GM15510 (cell line): Measurements from ENCODE around the gene DPP7.

ENCODE experiments used
- POLR2A ChIP-seq: IDR thresholded peaks from 3 replicates; pipeline ENCODE4 v1.6.1; 2011; ENCODE audit warnings: borderline replicate concordance; ENCODE audit not compliant: insufficient read length; ENCODE audit errors: extremely low read depth

Gene DPP7

GRCh38 chr9:137075275-137075775, 39.2 kb downstream of the DPP7 start:
- TF ChIP-seq POLR2A, result no peak

GRCh38 chr9:137074657-137075274, 39.8 kb downstream of the DPP7 start:
- TF ChIP-seq POLR2A, result no peak

DNA sequence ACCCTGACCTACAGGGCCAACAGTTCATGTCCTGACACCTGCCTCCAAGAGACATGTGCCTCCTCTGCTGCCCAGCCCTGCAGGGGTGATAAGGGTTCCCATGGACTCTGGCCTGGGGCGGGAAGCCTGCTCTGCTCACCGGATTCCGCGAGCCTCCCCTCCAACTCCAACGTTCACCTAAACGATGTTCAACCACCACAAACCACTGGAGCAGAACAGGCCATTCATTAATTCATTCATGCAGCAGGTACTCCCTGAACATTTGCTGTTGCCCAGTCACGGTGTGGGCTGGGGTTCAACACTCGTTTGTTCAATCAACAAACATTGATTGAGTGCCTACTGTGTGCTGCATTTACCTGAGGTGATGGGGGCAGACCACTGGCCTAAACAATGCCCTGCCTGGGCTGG, 40.5 kb downstream of the DPP7 start:
- no peak for TF ChIP-seq POLR2A

DNA sequence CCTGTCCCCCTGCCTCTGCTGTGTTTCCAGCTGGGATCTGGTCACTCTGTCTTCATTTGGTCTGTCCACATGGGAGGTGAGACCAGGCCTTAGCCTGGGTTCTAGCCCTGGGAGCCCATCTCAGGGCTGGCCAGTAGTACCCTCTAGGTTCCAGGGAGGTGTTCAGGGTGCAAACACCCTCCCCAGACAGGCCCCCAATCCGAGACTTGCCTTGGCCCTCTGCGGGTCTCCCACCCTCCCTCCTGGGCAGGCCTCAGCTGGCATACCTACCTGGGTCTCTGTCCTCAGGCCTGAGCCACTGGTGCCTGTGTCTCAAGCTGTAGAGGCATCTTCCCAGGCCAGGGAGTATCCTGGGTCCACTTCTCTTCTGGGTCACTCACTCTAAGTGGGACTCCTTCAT, 43.3 kb downstream of the DPP7 start:
- no peak for TF ChIP-seq POLR2A

GRCh38 chr9:137070906-137071275, 43.6 kb downstream of the DPP7 start:
- TF ChIP-seq POLR2A, result no peak

DNA sequence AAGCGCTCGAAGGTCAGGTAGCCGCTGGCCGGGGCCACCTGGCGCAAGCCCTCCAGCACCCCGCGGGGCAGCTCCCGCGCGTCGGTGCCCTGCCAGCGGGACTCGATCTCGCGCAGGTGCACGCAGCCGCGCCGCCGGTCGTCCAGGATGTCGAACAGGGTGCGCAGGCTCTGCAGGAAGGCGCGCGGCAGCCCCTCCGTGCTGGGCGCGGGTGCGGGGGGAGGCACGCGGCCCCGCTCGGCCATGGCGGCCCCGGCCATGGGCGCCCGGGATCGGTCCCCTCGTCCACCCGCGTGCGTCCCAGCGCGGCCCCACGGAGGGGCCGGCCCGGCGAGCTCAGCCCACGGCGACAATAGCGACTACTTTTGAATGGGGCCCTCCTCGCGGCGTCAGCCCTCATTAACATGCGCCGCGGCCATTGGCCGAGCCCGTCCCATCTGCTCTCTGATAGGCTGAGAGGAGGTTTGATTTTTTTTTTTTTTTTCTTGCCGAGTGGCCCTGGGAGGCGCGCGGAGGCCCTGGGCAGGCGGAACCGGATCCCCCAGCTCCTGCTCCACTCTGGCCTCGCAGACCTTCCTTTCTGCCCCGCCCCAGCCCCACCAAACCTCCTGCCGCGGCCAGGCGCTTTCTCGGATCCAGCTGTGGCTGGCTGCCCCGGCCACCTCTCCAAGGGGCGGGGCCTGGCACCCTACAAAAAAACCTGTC, 44.2 kb downstream of the DPP7 start, which contains the start of gene SAPCD2:
TSS of gene SAPCD2 (minus strand) at position 357 of the 705 bp plus-strand sequence. CDS start at position 260, 97 bp downstream.
- peak; percentile 85 for TF ChIP-seq POLR2A

GRCh38 chr9:137069508-137070091, 44.9 kb downstream of the DPP7 start:
- TF ChIP-seq POLR2A, result no peak

GRCh38 chr9:137068539-137069507, 45.7 kb downstream of the DPP7 start:
- no peak for TF ChIP-seq POLR2A

DNA sequence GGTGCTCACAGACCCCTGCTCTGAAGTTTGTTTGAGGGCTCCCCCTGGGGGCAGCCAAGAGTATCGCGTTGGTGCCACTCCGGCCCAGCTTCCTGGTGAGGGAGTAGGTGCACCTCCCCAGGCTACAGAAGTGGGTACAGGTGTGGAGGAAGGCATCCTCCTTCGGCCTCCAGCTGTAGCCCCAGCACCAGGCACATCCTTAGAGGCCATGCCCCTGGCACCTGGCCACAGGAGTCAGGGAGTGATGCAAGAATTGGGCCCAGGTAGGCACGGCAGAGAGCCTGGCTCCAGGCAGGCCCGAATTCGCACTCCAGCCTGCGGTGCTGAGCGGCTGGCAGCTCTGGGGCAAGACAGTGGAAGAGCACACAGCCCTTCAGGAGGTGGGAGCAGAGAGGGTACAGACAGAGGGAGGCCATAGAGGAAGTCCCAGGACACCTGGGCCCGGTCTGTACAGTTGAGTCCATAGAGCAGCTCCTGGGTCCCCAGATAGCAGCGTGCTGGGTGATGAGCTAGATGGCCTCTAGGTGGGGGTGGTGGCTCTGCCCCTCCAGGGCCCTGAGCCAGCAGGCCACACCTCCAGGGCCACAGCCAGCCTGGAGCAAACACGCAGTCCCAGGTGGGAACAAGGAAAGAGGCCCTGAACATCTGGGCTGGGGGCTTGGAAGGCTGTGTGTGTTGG, 46.5 kb downstream of the DPP7 start:
- TF ChIP-seq POLR2A, result no peak

DNA sequence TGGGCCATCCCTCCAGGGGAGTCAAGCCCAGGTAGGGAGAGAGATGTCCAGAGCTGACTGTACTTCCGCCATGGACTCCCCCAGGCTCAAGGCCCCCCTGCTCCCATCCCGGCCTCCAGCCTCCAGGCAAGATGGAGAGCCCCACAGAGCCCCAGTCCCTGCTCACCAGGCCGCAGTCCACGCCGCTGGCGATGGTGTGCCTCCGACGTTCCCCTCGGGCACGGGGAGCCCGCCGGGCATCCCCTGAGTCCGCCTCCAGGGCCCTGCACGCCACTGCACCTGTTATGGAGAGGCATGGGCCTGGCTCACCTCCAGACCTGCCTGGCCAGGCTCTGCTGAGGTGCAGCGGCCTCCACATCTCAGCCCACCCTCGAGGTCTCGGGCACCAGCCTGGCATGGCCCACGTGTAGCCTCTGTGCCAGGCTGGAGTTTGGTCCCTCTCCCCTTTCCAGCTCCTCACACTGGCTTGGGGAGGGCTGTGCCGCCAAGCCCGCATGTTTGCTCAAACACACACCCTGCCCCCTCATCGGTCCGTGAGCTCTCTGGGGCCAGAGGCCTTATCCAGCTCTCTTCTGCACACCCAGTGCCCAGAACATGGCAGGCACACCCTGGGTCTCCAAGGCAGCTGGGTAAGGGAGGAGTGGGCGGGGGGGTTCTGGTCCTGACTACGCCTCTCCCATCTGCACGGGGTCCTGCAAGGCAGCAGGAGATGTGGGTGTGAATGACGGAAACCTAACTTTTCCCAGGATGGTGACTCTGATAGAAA, 48.3 kb downstream of the DPP7 start:
- no peak for TF ChIP-seq POLR2A

DNA sequence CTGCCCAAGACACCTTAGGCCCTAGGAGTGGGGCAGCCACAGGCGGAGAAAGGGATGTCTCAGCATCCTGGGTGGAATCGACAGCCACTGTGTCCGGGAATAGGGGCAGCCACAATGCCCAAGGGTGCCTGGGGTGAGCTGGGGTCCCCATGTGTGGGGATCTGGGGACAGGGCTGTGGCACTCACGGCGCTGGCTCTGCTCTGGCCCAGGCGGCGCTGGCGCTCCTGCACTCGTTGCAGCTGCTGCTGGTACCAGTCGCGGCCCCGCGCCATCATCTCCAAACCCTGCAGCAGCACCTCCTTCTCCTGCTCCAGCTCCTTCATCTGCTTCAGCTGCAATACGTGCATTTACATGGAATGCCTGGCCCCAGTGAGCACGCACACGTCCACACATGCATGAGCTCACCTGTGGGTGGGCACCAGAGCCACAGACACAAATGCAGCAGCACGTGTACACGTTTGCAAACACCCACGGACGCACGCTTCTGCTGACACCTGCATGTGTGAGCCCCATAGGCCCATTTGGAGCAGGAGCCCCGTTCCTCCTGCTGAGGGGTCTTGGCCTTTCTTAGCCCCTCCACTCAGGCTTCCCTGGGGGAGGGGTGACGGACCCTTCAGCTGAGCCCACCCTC, 49.1 kb downstream of the DPP7 start:
- no peak for TF ChIP-seq POLR2A

DNA sequence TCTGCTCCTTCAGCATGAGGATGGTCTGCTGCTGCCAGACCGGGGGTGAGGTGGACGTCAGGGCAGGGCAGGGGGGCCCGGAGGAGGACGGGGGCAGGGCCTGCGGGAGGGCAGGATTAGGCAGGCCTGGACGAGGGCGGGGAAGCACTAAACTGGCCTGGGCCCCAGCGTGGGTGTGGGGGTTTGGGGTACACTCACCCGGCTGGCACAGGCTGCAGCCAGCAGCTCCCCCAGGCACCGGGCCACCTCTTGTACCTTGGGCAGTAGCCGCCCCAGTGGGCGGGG, 49.7 kb downstream of the DPP7 start:
- no peak for TF ChIP-seq POLR2A
